Neuron (in vitro differentiated cells): ENCODE results near the gene TSPO2.

ENCODE experiments used
- H2AFZ ChIP-seq: one replicate; pipeline ENCODE4 v1.6.1; 2013; ENCODE audit warnings: low read depth, mild to moderate bottlenecking, inconsistent platforms, low read length, moderate library complexity
- H3K27me3 ChIP-seq: one replicate; pipeline ENCODE4 v1.6.1; 2013; ENCODE audit warnings: low read length; ENCODE audit not compliant: insufficient read depth
- H3K36me3 ChIP-seq: one replicate; pipeline ENCODE4 v1.6.1; 2013; ENCODE audit warnings: low read length; ENCODE audit not compliant: insufficient read depth
- H3K4me1 ChIP-seq: one replicate; pipeline ENCODE4 v1.6.1; 2013; ENCODE audit warnings: low read length; ENCODE audit not compliant: insufficient read depth
- H3K4me3 ChIP-seq: 2 replicates; pipeline ENCODE4 v1.5.1; 2013; ENCODE audit warnings: mild to moderate bottlenecking, low read length, moderate library complexity
- H3K9me3 ChIP-seq: one replicate; pipeline ENCODE4 v1.6.1; 2013; ENCODE audit warnings: low read length

TSPO2 gene

GRCh38 chr6:41036186-41036585 lies 6.1 kb upstream of the TSPO2 start:
- Histone ChIP-seq H3K4me3 (no peak overlapping the region), H3K27me3 (no peaks in the 10 kb centered on the region)

GRCh38 chr6:41036601-41037000 lies 5.7 kb upstream of the TSPO2 start:
- Histone ChIP-seq H3K4me1 (no peaks in the 10 kb centered on the region), H3K36me3 (no peaks in the 10 kb centered on the region), H2AFZ (no peak overlapping the region), H3K9me3 (no peaks in the 10 kb centered on the region), H3K4me3 (no peak overlapping the region), H3K27me3 (no peaks in the 10 kb centered on the region)

More at GRCh38 chr6:41036186-41036585, 6.1 kb upstream of the TSPO2 start:
- Histone ChIP-seq H3K4me1 (no peaks in the 10 kb centered on the region), H3K36me3 (no peaks in the 10 kb centered on the region), H2AFZ (no peak overlapping the region), H3K9me3 (no peaks in the 10 kb centered on the region)

- Histone ChIP-seq H2AFZ (no peak overlapping the region), H3K4me1 (no peaks in the 10 kb centered on the region), H3K4me3 (no peak overlapping the region), H3K27me3 (no peaks in the 10 kb centered on the region), H3K9me3 (no peaks in the 10 kb centered on the region), H3K36me3 (no peaks in the 10 kb centered on the region)
Observed at GRCh38 chr6:41037107-41037900, 5.0 kb upstream of the TSPO2 start.

- Histone ChIP-seq H3K27me3 (no peaks in the 10 kb centered on the region), H3K9me3 (no peaks in the 10 kb centered on the region), H3K4me3 (no peak overlapping the region), H3K4me1 (no peaks in the 10 kb centered on the region), H3K36me3 (no peaks in the 10 kb centered on the region), H2AFZ (no peak overlapping the region)
Observed at GRCh38 chr6:41038205-41038604, 4.1 kb upstream of the TSPO2 start.

GRCh38 chr6:41039060-41039998 lies 2.9 kb upstream of the TSPO2 start, which contains the start of gene UNC5CL:
Gene UNC5CL, minus strand, starts transcription at chr6:41039221. Its CDS starts 4,147 bp downstream, at chr6:41035074.
- no peaks in the 10 kb centered on the region for H3K9me3 ChIP-seq
- no peak within 1 kb of the TSS for H2AFZ ChIP-seq
- no peaks in the 10 kb centered on the region for H3K27me3 ChIP-seq
- H3K4me3 ChIP-seq = no peak within 1 kb of the TSS
- no peaks in the 10 kb centered on the region for H3K36me3 ChIP-seq
- H3K4me1 ChIP-seq = no peaks in the 10 kb centered on the region

- Histone ChIP-seq H3K9me3 (no peaks in the 10 kb centered on the region), H2AFZ (no peak overlapping the region), H3K36me3 (no peaks in the 10 kb centered on the region), H3K4me1 (no peaks in the 10 kb centered on the region), H3K4me3 (no peak overlapping the region), H3K27me3 (no peaks in the 10 kb centered on the region)
Observed at GRCh38 chr6:41040101-41040939, 1.9 kb upstream of the TSPO2 start.

GRCh38 chr6:41040940-41041536 lies 1.2 kb upstream of the TSPO2 start:
- Histone ChIP-seq H3K36me3 (no peaks in the 10 kb centered on the region), H3K4me3 (no peak overlapping the region), H3K27me3 (no peaks in the 10 kb centered on the region), H3K9me3 (no peaks in the 10 kb centered on the region), H3K4me1 (no peaks in the 10 kb centered on the region), H2AFZ (no peak overlapping the region)

- Histone ChIP-seq H3K36me3 (no peaks in the 10 kb centered on the region), H3K27me3 (no peaks in the 10 kb centered on the region), H3K4me3 (no peak overlapping the region), H2AFZ (no peak overlapping the region), H3K4me1 (no peaks in the 10 kb centered on the region), H3K9me3 (no peaks in the 10 kb centered on the region)
Observed at GRCh38 chr6:41043151-41043550, 884 bp downstream of the TSPO2 start.

- Histone ChIP-seq H3K4me1 (peaks cover 4% of the 10 kb centered on the region), H2AFZ (no peak overlapping the region), H3K27me3 (no peaks in the 10 kb centered on the region), H3K4me3 (no peak overlapping the region), H3K9me3 (no peaks in the 10 kb centered on the region), H3K36me3 (no peaks in the 10 kb centered on the region)
Observed at GRCh38 chr6:41045664-41046063, 3.4 kb downstream of the TSPO2 start.

GRCh38 chr6:41046084-41046483 lies 3.8 kb downstream of the TSPO2 start:
- H3K4me1 ChIP-seq = peaks cover 4% of the 10 kb centered on the region
- H3K27me3 ChIP-seq = no peaks in the 10 kb centered on the region
- no peak overlapping the region for H3K4me3 ChIP-seq
- no peak overlapping the region for H2AFZ ChIP-seq
- no peaks in the 10 kb centered on the region for H3K36me3 ChIP-seq
- H3K9me3 ChIP-seq = no peaks in the 10 kb centered on the region

GRCh38 chr6:41047306-41047705 lies 5.0 kb downstream of the TSPO2 start:
- Histone ChIP-seq H3K4me1 (peaks cover 4% of the 10 kb centered on the region), H3K27me3 (no peaks in the 10 kb centered on the region), H3K36me3 (no peaks in the 10 kb centered on the region), H2AFZ (no peak overlapping the region), H3K9me3 (no peaks in the 10 kb centered on the region), H3K4me3 (no peak overlapping the region)
